Activated B cell treated with CpG ODN at 0.5 μM for 24 hours (primary cell): ENCODE results near the gene SIPA1L3. TPM values are rescaled to one million over a fixed set of nuclear protein-coding genes. Genes with fewer than 3 reads are reported as not detected.

Experiments
- ATAC-seq: fragments of 200-7000 bp; cut with Tn5 transposase; one replicate; pipeline ENCODE4 v1.10.0; 2021; ENCODE audit warnings: low read depth, mild to moderate bottlenecking, moderate library complexity
- CTCF ChIA-PET: fragments of 350-600 bp; sonication (Branson Sonifier 250); formaldehyde crosslinking; loops from one replicate; lab custom pipeline; 2021; ENCODE audit warnings: antibody characterized with exemption; lab: Charles Lee
- POLR2A ChIA-PET: fragments of 350-600 bp; sonication (Branson Sonifier 250); formaldehyde crosslinking; loops from one replicate; lab custom pipeline; 2021; ENCODE audit warnings: antibody characterized with exemption; lab: Charles Lee
- DNase-seq: peaks from one replicate; pipeline ENCODE4 v3.0.0; 2022
- H3K27ac Mint-ChIP-seq: one replicate; pipeline ENCODE4 v1.8.0; 2020; ENCODE audit warnings: mixed read lengths
- H3K27me3 Mint-ChIP-seq: one replicate; pipeline ENCODE4 v1.8.0; 2021; ENCODE audit warnings: mixed read lengths
- H3K36me3 Mint-ChIP-seq: one replicate; pipeline ENCODE4 v1.8.0; 2021; ENCODE audit warnings: low read depth, mixed read lengths
- H3K4me1 Mint-ChIP-seq: one replicate; pipeline ENCODE4 v1.8.0; 2021; ENCODE audit warnings: mixed read lengths
- H3K4me3 Mint-ChIP-seq: one replicate; pipeline ENCODE4 v1.8.0; 2020; ENCODE audit warnings: mild to moderate bottlenecking, mixed read lengths
- H3K9me3 Mint-ChIP-seq: one replicate; pipeline ENCODE4 v1.8.0; 2020; ENCODE audit warnings: mixed read lengths
- intact Hi-C: fragments of 100-400 bp; cut with micrococcal nuclease; formaldehyde crosslinking; loops from one replicate; pipeline ENCODE4 v1.15.1; 2024
- total RNA-seq: library from RNA; stranded (reverse); gene quantifications from 2 replicates; pipeline ENCODE4 v1.2.3, GENCODE V29; 2022
- TF ChIP-seq, protein P1 (sequence below): fragments of 200-600 bp; IDR thresholded peaks from one replicate; pipeline ENCODE4 v1.8.0; 2022; ENCODE audit warnings: antibody characterized with exemption, mild to moderate bottlenecking

The SIPA1L3 gene
- total RNA-seq, 1 donor from 2014 or later, result 145 TPM

DNA sequence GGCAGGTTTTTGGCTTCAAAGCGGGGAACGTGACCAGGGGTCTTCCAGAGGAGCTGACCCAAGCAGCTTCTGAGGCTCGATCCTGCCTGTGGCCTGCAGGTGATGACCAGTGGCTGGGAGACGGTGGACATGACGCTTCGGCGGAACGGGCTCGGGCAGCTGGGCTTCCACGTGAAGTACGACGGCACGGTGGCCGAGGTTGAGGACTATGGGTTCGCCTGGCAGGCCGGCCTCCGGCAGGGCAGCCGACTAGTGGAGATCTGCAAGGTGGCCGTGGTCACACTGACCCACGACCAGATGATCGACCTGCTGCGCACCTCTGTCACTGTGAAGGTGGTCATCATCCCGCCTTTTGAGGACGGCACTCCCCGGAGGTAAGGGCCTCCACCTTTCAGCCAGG, 223.4 kb downstream of the SIPA1L3 start:
- CTCF ChIA-PET, result no interaction called here
- intact Hi-C loops, result no loop called here
- no peaks in the 10 kb centered on the region for H3K4me1 Mint-ChIP-seq
- TF ChIP-seq, protein P1, sequence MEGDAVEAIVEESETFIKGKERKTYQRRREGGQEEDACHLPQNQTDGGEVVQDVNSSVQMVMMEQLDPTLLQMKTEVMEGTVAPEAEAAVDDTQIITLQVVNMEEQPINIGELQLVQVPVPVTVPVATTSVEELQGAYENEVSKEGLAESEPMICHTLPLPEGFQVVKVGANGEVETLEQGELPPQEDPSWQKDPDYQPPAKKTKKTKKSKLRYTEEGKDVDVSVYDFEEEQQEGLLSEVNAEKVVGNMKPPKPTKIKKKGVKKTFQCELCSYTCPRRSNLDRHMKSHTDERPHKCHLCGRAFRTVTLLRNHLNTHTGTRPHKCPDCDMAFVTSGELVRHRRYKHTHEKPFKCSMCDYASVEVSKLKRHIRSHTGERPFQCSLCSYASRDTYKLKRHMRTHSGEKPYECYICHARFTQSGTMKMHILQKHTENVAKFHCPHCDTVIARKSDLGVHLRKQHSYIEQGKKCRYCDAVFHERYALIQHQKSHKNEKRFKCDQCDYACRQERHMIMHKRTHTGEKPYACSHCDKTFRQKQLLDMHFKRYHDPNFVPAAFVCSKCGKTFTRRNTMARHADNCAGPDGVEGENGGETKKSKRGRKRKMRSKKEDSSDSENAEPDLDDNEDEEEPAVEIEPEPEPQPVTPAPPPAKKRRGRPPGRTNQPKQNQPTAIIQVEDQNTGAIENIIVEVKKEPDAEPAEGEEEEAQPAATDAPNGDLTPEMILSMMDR, result no peak
- H3K27me3 Mint-ChIP-seq, result no peaks in the 10 kb centered on the region
- no peak overlapping the region for H3K27ac Mint-ChIP-seq
- POLR2A ChIA-PET, result no interaction called here
- H3K36me3 Mint-ChIP-seq, result peaks cover 68% of the 10 kb centered on the region
- no peaks in the 10 kb centered on the region for H3K9me3 Mint-ChIP-seq
- no peak for ATAC-seq
- H3K4me3 Mint-ChIP-seq, result no peak overlapping the region
- DNase-seq, result no peak

DNA sequence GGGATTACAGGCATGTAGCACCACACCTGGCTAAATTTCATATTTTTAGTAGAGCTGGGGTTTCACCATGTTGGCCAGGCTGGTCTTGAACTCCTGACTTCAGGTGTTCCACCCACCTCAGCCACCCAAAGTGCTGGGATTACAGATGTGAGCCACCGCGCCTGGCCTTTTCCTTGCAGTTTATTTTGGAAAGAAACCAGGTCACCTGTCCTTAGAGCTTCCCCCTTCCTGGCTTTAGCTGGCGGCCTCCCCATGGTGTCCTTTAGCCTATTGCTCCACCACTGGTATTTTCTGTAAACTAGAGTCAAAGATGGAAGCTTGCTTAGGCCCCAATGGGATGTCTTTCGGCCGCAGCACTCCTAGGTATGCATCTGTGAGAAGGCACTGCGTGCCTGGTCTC, 225.8 kb downstream of the SIPA1L3 start:
- TF ChIP-seq, protein P1, result no peak
- no peak overlapping the region for H3K4me3 Mint-ChIP-seq
- POLR2A ChIA-PET, result no interaction called here
- H3K9me3 Mint-ChIP-seq, result no peaks in the 10 kb centered on the region
- no peak for DNase-seq
- no peaks in the 10 kb centered on the region for H3K27me3 Mint-ChIP-seq
- H3K27ac Mint-ChIP-seq, result no peak overlapping the region
- H3K36me3 Mint-ChIP-seq, result peaks cover 64% of the 10 kb centered on the region
- H3K4me1 Mint-ChIP-seq, result no peaks in the 10 kb centered on the region
- CTCF ChIA-PET, result interaction anchor here (1.9 kb wide), 1 partner anchor 10 kb away, joined by 5 read pairs; no protein-coding TSS in a partner anchor
- no peak for ATAC-seq
- intact Hi-C loops, result no loop called here

DNA sequence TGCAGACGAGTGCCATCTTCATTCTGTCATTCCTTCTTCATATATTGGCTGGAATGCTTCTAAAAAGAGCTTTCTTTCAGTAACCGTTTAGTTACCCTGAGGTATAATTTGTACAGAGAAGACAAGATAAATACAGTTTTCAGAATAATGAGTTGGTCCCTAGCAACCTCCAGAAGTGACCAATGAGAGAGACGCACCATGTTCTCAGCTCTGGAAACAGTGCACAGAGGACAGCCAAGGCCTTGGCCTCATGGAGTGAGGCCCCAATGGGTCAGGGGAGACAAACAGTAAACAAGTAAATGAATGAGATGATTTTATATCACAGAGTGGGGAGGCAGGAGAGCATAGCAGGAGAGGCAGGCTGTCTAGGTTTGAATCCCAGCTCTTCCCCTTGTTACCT, 226.3 kb downstream of the SIPA1L3 start:
- POLR2A ChIA-PET, result no interaction called here
- no peak overlapping the region for H3K27ac Mint-ChIP-seq
- no peak overlapping the region for H3K4me3 Mint-ChIP-seq
- H3K27me3 Mint-ChIP-seq, result no peaks in the 10 kb centered on the region
- no peak for DNase-seq
- intact Hi-C loops, result no loop called here
- TF ChIP-seq, protein P1, result no peak
- CTCF ChIA-PET, result interaction anchor here (1.2 to 1.9 kb wide), 2 partner anchors 9 to 22 kb away, joined by 3 to 5 read pairs; no protein-coding TSS in a partner anchor
- no peaks in the 10 kb centered on the region for H3K9me3 Mint-ChIP-seq
- no peak for ATAC-seq
- no peaks in the 10 kb centered on the region for H3K4me1 Mint-ChIP-seq
- peaks cover 63% of the 10 kb centered on the region for H3K36me3 Mint-ChIP-seq

DNA sequence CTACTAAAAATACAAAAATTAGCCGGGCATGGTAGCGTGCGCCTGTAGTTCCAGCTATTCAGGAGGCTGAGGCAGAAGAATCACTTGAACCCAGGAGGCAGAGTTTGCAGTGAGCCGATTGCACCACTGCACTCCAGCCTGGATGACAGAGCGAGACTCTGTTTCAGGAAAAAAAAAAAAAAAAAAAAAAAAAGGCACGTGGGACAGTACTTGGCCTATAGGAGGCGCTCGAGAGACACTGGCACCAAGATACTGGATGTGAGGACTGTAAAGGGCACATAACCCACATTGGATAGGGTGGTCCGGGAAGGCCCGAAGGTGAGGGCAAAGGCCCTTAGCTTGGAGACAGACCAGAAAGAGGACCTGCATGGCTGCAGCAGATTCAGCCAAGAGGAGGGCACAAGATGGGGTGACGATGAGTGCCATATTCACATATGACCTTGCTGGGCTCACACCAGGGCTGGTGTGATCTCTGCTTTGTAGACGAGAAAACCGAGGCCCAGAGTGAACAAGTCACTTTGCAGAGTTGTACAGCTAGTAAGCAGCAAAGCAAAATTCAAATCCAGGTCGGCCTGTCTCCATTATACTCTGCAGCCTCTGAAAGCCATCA, 227.6 kb downstream of the SIPA1L3 start:
- no peak overlapping the region for H3K4me3 Mint-ChIP-seq
- CTCF ChIA-PET, result interaction anchor here (1.0 to 1.2 kb wide), 2 partner anchors 23 to 232 kb away, joined by 3 to 5 read pairs; no protein-coding TSS in a partner anchor
- intact Hi-C loops, result loop anchor here (2.0 kb wide), 1 partner anchor 232 kb away; no protein-coding TSS in a partner anchor

More for the DNA sequence above, 227.6 kb downstream of the SIPA1L3 start:
- no peaks in the 10 kb centered on the region for H3K4me1 Mint-ChIP-seq
- no peak for DNase-seq
- no peaks in the 10 kb centered on the region for H3K9me3 Mint-ChIP-seq
- no peaks in the 10 kb centered on the region for H3K27me3 Mint-ChIP-seq
- POLR2A ChIA-PET, result interaction anchor here (0.7 kb wide), 1 partner anchor 101 kb away, joined by 6 read pairs; no protein-coding TSS in a partner anchor
- ATAC-seq, result peak; percentile 56
- TF ChIP-seq, protein P1, result no peak
- peaks cover 62% of the 10 kb centered on the region for H3K36me3 Mint-ChIP-seq
- no peak overlapping the region for H3K27ac Mint-ChIP-seq
